DND-41 (cell line): ENCODE data around the gene RBL1.

ENCODE experiments used
- CTCF ChIP-seq: IDR thresholded peaks from 2 replicates; pipeline ENCODE4 v1.5.1; 2012; ENCODE audit warnings: borderline replicate concordance, low read length, moderate library complexity, mild to moderate bottlenecking; ENCODE audit not compliant: poor library complexity, severe bottlenecking; ENCODE audit errors: extremely low read depth
- EZH2 ChIP-seq: IDR thresholded peaks from 3 replicates; pipeline ENCODE4 v1.6.1; 2012; ENCODE audit warnings: borderline replicate concordance, low read depth, mild to moderate bottlenecking, moderate library complexity, low read length, inconsistent platforms; ENCODE audit not compliant: severe bottlenecking

DNA sequence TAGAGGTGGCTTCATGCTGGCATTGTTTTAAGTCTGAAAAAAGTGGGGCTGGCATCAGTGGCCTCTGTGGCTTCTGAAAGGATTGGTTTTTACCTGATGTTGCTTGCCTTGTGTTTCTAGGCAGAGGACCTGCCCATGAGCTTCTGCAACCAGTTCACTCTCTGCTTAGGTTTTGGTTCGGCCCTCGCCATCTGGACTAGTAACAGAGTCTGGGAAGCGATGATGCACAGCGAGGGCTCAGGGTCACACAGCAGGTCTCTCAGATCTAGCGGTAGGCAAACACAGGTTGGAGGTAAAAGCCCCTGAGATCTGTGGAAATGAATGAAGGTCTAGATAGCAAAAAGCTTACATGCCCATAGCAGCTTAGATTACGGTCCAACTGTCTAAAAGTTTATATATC, 6.8 kb upstream of the RBL1 start:
- no peak for TF ChIP-seq CTCF
- TF ChIP-seq EZH2: no peak
